Endothelial cell of umbilical vein (primary cell): ENCODE results near the gene CILP2. TPM values are rescaled to one million over a fixed set of nuclear protein-coding genes. Genes with fewer than 3 reads are reported as not detected.

Experiments used
- BruUV-seq: library from RNA; stranded (reverse); fragments of 400-500 nt; replicated peaks from 2 replicates; lab custom pipeline; 2021; lab: Mats Ljungman, UMichigan
- CTCF ChIA-PET: fragments of 300-600, 350-600 bp; sonication (Branson Sonifier 250); formaldehyde crosslinking; loops from one replicate; lab custom pipeline; 2021; ENCODE audit warnings: antibody characterized with exemption, inconsistent platforms; lab: Charles Lee
- POLR2A ChIA-PET: fragments of 300-600, 350-600 bp; sonication (Branson Sonifier 250); formaldehyde crosslinking; loops from one replicate; lab custom pipeline; 2021; ENCODE audit warnings: antibody characterized with exemption, inconsistent platforms; lab: Charles Lee
- DNase-seq: peaks from one replicate; pipeline ENCODE4 v3.0.0-alpha.2; 2011; ENCODE audit warnings: low read depth, low spot score
- FAIRE-seq: peaks from 2 replicates; lab custom pipeline; 2011; peaks lifted over from hg19 to GRCh38; lab: Jason Lieb, UNC
- H2AFZ ChIP-seq: 2 replicates; pipeline ENCODE4 v1.6.0; 2012; ENCODE audit warnings: low read depth, low read length, control low read depth, inconsistent platforms
- H3K27ac ChIP-seq: 2 replicates; pipeline ENCODE4 v1.5.1; 2011; ENCODE audit warnings: low read depth, mild to moderate bottlenecking, control low read depth, low read length, moderate library complexity; ENCODE audit not compliant: insufficient read depth
- H3K27me3 ChIP-seq, 2 experiments: 2 replicates each; pipeline versions ENCODE4 v1.6.0 to v1.6.1; 2011; ENCODE audit warnings: low read length in 2 of 2, mixed read lengths in 1 of 2; ENCODE audit not compliant: control insufficient read depth in 2 of 2, insufficient read depth in 2 of 2
- H3K36me3 ChIP-seq, 2 experiments: 2 replicates in 1 of 2; 3 replicates in 1 of 2; pipeline ENCODE4 v1.5.1; 2011; ENCODE audit warnings: low read length in 2 of 2, mild to moderate bottlenecking in 1 of 2, moderate library complexity in 1 of 2; ENCODE audit not compliant: control insufficient read depth in 2 of 2, insufficient read depth in 2 of 2; ENCODE audit errors: extremely low read depth in 1 of 2
- H3K4me1 ChIP-seq: 3 replicates; pipeline ENCODE4 v1.5.1; 2011; ENCODE audit warnings: mild to moderate bottlenecking, low read length; ENCODE audit not compliant: control insufficient read depth, insufficient read depth; ENCODE audit errors: extremely low read depth
- H3K4me2 ChIP-seq: 2 replicates; pipeline ENCODE4 v1.6.1; 2011; ENCODE audit warnings: low read length, control low read depth, mixed read lengths; ENCODE audit not compliant: insufficient read depth
- H3K4me3 ChIP-seq, 3 experiments: fragments of 200-600 bp in 1 of 3; sonication (generic), shearing (Covaris generic) in 1 of 3; replicated peaks in 1 of 3; 2 replicates each; pipeline ENCODE4 v1.5.1; 2011 to 2016; ENCODE audit warnings: control low read depth in 3 of 3, low read length in 3 of 3, mild to moderate bottlenecking in 2 of 3, inconsistent platforms in 1 of 3, low read depth in 1 of 3, moderate library complexity in 1 of 3; ENCODE audit not compliant: insufficient read depth in 1 of 3
- H3K79me2 ChIP-seq: 2 replicates; pipeline ENCODE4 v1.6.0; 2012; ENCODE audit warnings: low read length, inconsistent platforms; ENCODE audit not compliant: control insufficient read depth, insufficient read depth
- H3K9ac ChIP-seq: replicated peaks from 2 replicates; pipeline ENCODE3; 2011; ENCODE audit warnings: low read length, control low read depth; ENCODE audit not compliant: insufficient read depth; ENCODE audit errors: extremely low read depth
- H3K9me1 ChIP-seq: replicated peaks from 3 replicates; pipeline ENCODE4 v1.6.0; 2011; ENCODE audit warnings: mild to moderate bottlenecking, low read length; ENCODE audit not compliant: control insufficient read depth, insufficient read depth; ENCODE audit errors: extremely low read depth
- H3K9me3 ChIP-seq: replicated peaks from 2 replicates; pipeline ENCODE4 v1.5.1; 2012; ENCODE audit warnings: low read length, inconsistent platforms; ENCODE audit not compliant: control insufficient read depth, insufficient read depth
- H4K20me1 ChIP-seq: replicated peaks from 2 replicates; pipeline ENCODE3; 2011; ENCODE audit warnings: mild to moderate bottlenecking, low read length; ENCODE audit not compliant: control insufficient read depth, insufficient read depth; ENCODE audit errors: extremely low read depth
- GATA2 ChIP-seq: IDR thresholded peaks from 2 replicates; pipeline ENCODE4 v1.7.0; 2011; ENCODE audit warnings: low read depth, mild to moderate bottlenecking, moderate library complexity, mixed read lengths, low read length; ENCODE audit not compliant: insufficient read length, insufficient read depth
- JUN ChIP-seq: IDR thresholded peaks from 2 replicates; pipeline ENCODE4 v1.6.1; 2011; ENCODE audit warnings: borderline replicate concordance, low read depth; ENCODE audit not compliant: insufficient read length, insufficient read depth
- MYC ChIP-seq: IDR thresholded peaks from one replicate; pipeline ENCODE4 v1.6.1; 2011; ENCODE audit warnings: mild to moderate bottlenecking, low read depth, low read length
- POLR2A ChIP-seq: IDR thresholded peaks from 2 replicates; pipeline ENCODE4 v1.6.1; 2012; ENCODE audit warnings: low read depth, mild to moderate bottlenecking, control low read depth, low read length
- POLR2AphosphoS5 ChIP-seq: IDR thresholded peaks from 2 replicates; pipeline ENCODE4 v1.6.1; 2012; ENCODE audit warnings: low read depth, mild to moderate bottlenecking, control low read depth, low read length, moderate library complexity; ENCODE audit not compliant: insufficient read depth
- dilution Hi-C: fragments of 300-500 bp; cut with MboI; formaldehyde crosslinking; loops from one replicate; pipeline ENCODE4 v1.15.0; 2019; ENCODE audit warnings: low sequenced_read_pairs; ENCODE audit not compliant: extremely low pct_ligation_motif_present
- intact Hi-C: fragments of 100-400 bp; cut with micrococcal nuclease; formaldehyde crosslinking; loops from one replicate; pipeline ENCODE4 v1.10.0; 2022
- polyA plus RNA-seq, 4 experiments: library from polyadenylated mRNA; depleted of rRNA in 3 of 4; stranded (reverse) in 3 of 4; unstranded in 1 of 4; fragments of >200 nt; gene quantifications; 2 replicates each; pipeline versions ENCODE4 v1.2.1 to v1.2.3, GENCODE V29; 2011 to 2012; ENCODE audit warnings: missing spikeins in 1 of 4
- total RNA-seq: library from RNA; stranded (reverse); gene quantifications from 2 replicates; pipeline ENCODE4 v1.2.3, GENCODE V29; 2021
- TF ChIP-seq, protein P1 (sequence below): IDR thresholded peaks from 2 replicates; pipeline ENCODE4 v1.6.1; 2011; ENCODE audit not compliant: insufficient read depth, insufficient read length

Gene CILP2
- total and polyA plus RNA-seq, 2 donors (not counting 3 experiments of a cell fraction or from before 2014, with no cell fraction given): 0.01 TPM; not detected in 1

DNA sequence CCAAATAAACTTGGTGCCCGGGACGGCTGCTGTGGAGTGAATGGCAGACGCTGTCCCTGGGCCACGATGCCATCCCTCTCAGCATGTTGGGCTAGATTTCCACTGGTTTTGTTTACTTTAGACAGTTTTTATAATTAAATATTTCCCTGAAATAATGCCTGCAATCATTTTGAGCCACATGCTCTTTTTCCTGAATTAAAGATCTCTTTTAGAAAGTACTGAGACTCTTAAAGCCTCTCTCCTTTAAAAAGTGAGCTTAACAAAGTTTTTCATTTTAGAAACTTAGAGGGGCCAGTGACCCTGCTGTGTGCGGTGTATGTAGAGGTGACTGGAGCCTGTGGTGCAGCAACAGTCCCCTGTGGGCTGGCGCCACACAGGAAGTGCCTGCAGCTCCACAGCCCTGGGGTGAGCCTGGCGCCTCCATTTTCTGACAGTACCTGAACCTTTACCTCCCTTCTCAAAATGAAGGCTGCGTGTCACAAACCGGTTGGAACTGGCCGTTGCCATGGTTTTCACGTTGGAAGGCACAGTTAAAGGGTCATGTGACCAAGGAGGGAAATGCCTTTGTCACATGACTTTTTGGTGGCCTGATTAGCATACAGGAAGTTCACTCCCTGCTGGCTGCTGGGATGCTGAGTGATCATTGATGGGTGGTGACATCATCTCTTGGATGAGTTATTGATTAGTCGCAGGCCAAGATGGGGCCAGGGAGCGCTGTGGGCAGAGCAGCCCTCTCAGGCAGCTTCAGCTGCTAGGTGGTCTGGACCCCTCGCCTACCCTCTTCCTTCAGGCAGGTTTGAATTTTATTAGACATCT, 49.0 kb upstream of the CILP2 start:
- intact Hi-C loops (loop anchor here (1.0 to 10.0 kb wide), 3 partner anchors 84 to 294 kb away; partner anchors contain the start of genes BORCS8, GATAD2A and RFXANK), dilution Hi-C loops (no loop called here)
- TF ChIP-seq POLR2AphosphoS5 (peak; percentile 58), MYC (no peak), JUN (peak; percentile 85), POLR2A (no peak), GATA2 (no peak)
- TF ChIP-seq, protein P1, sequence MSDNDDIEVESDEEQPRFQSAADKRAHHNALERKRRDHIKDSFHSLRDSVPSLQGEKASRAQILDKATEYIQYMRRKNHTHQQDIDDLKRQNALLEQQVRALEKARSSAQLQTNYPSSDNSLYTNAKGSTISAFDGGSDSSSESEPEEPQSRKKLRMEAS: peak; percentile 83
- no peaks in the 10 kb centered on the region for H3K9me3 ChIP-seq
- no peaks in the 10 kb centered on the region for H4K20me1 ChIP-seq
- POLR2A ChIA-PET: interaction anchor here (1.6 kb wide), 1 partner anchor 84 kb away, joined by 5 read pairs; the partner anchor contains the start of gene GATAD2A
- peak overlapping the region; percentile 26 for H3K4me2 ChIP-seq
- peak overlapping the region; percentile 76 for H3K27ac ChIP-seq
- DNase-seq: peak; percentile 86
- no peaks in the 10 kb centered on the region for H3K9me1 ChIP-seq
- no peak overlapping the region for H3K4me3 ChIP-seq
- H3K27me3 ChIP-seq: no peaks in the 10 kb centered on the region
- H2AFZ ChIP-seq: no peak overlapping the region
- peak; percentile 98 for FAIRE-seq
- TSS peak; percentile 97 for BruUV-seq
- H3K36me3 ChIP-seq: peaks cover 2 to 15% of the 10 kb centered on the region in 2 experiments
- CTCF ChIA-PET: interaction anchor here (1.2 to 5.1 kb wide), 14 partner anchors 9 to 168 kb away, joined by 3 to 127 read pairs (median 8); partner anchors contain the start of genes GATAD2A and MAU2
- H3K9ac ChIP-seq: peak overlapping the region; percentile 65
- H3K79me2 ChIP-seq: peaks cover 66% of the 10 kb centered on the region
- H3K4me1 ChIP-seq: peaks cover 29% of the 10 kb centered on the region
